Aorta (tissue), 5 donors: Measurements from ENCODE around the gene CCM2L. TPM values are rescaled to one million over a fixed set of nuclear protein-coding genes. Genes with fewer than 3 reads are reported as not detected.

Experiments
- ATAC-seq: fragments of 200-7000 bp; cut with Tn5 transposase; one replicate; pipeline ENCODE4 v1.9.1; 2022; ENCODE audit warnings: moderate library complexity; ENCODE audit not compliant: low FRiP score
- DNase-seq, 2 donors: peaks; one replicate each; pipeline ENCODE4 v3.0.0-alpha.2; 2020
- H3K27ac ChIP-seq, 2 donors: one replicate each; pipeline ENCODE4 v1.5.1; 2013; ENCODE audit warnings: low read length in 2 of 2, mild to moderate bottlenecking in 2 of 2, moderate library complexity in 2 of 2, control low read depth in 1 of 2, inconsistent platforms in 1 of 2, low read depth in 1 of 2
- H3K27me3 ChIP-seq, 2 donors: one replicate each; pipeline ENCODE4 v1.6.1; 2013; ENCODE audit warnings: control low read depth in 1 of 2, low read length in 1 of 2, mild to moderate bottlenecking in 1 of 2, moderate library complexity in 1 of 2; ENCODE audit not compliant: insufficient read depth in 2 of 2, control insufficient read depth in 1 of 2
- H3K36me3 ChIP-seq, 2 donors: one replicate each; pipeline ENCODE4 v1.6.1; 2013; ENCODE audit warnings: control low read depth in 1 of 2, low read length in 1 of 2, mild to moderate bottlenecking in 1 of 2; ENCODE audit not compliant: insufficient read depth in 2 of 2, control insufficient read depth in 1 of 2
- H3K4me1 ChIP-seq, 2 donors: one replicate each; pipeline ENCODE4 v1.6.1; 2013; ENCODE audit warnings: low read length in 2 of 2, control low read depth in 1 of 2, mild to moderate bottlenecking in 1 of 2, moderate library complexity in 1 of 2; ENCODE audit not compliant: insufficient read depth in 2 of 2, control insufficient read depth in 1 of 2
- H3K4me3 ChIP-seq, 2 donors: one replicate each; pipeline ENCODE4 v1.5.1; 2013; ENCODE audit warnings: low read length in 2 of 2, control low read depth in 1 of 2, mild to moderate bottlenecking in 1 of 2
- H3K9me3 ChIP-seq: one replicate; pipeline ENCODE4 v1.6.1; 2013; ENCODE audit warnings: mild to moderate bottlenecking, low read length; ENCODE audit not compliant: control insufficient read depth
- WGBS, 2 donors: extraction: QIAGEN DNeasy Blood & Tissue Kit; methylation state at CpG; one replicate each; pipeline ENCODE4 v1.1.7; 2013; 5-methylcytosine and 5-hydroxymethylcytosine counted together
- intact Hi-C, 2 donors: fragments of 100-400 bp; cut with DNase I; formaldehyde crosslinking; loops; one replicate each; pipeline versions ENCODE4 v1.14.2 to v1.15.0; 2022
- polyA plus RNA-seq, 2 donors: library from polyadenylated mRNA; stranded (reverse); fragments of 200-250 nt; gene quantifications; one replicate each; pipeline ENCODE4 v1.2.3, GENCODE V29; 2013
- total RNA-seq, 2 donors: library from RNA; stranded (reverse); fragmentation: NEBNext Ultra II Directional; extraction: Animal tissue kit (Norgen Biotek cat#: 25700); gene quantifications; one replicate each; pipeline ENCODE4 v1.2.1, GENCODE V29; 2021
- donor health status: healthy with polysubstance abuse.
- donor health status: Bipolar disorder and iron deficiency.
- donor health status: DM: no; HTN: no; CAD: no.
- donor health status: DM: no; HTN: no; CAD: no.
- donor health status: DM: yes; HTN: yes; CAD: no.

CCM2L gene
- total and polyA plus RNA-seq, 4 donors = 0.88 to 11.0 (median 4.6) TPM

DNA sequence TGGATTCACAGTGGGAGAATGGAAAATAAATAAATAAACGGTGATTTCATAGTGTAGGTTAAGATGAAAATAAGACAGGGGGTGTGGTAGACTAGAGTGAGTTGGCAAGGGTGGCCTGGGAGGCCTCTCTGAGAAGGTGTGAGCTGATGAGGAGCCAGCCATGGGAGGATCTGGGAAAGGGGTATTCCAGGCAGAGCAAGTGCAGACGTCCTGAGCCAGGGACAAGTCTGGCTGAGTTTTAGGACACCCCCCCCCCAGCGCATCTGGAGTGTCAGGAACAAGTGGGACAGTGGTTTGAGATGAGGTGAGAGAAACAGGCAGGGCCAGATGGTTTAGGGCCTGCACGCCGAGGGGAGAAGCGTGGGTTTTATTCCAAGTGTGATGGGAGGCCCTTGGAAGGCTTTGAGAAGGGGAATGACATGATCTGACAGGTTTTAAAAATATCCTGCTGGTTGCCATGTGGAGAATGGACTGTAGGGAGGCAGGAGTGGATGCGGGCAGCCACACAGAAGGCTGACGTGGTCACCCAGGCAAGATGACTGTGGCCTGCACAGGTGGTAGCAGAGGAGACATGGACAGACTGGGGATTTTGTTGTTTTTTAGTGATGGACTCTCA lies 21.1 kb upstream of the CCM2L start:
- WGBS, 2 donors = 75 to 76% methylated on average over 8 of the region's 8 CpGs
- ATAC-seq (no peak), DNase-seq (no peak)
- intact Hi-C loops = no loop called here
- H3K4me3 ChIP-seq = no peak overlapping the region
- no peak overlapping the region for H3K27ac ChIP-seq
- H3K27me3 ChIP-seq = no peaks in the 10 kb centered on the region
- no peaks in the 10 kb centered on the region for H3K36me3 ChIP-seq
- H3K9me3 ChIP-seq = no peaks in the 10 kb centered on the region
- no peaks in the 10 kb centered on the region for H3K4me1 ChIP-seq

DNA sequence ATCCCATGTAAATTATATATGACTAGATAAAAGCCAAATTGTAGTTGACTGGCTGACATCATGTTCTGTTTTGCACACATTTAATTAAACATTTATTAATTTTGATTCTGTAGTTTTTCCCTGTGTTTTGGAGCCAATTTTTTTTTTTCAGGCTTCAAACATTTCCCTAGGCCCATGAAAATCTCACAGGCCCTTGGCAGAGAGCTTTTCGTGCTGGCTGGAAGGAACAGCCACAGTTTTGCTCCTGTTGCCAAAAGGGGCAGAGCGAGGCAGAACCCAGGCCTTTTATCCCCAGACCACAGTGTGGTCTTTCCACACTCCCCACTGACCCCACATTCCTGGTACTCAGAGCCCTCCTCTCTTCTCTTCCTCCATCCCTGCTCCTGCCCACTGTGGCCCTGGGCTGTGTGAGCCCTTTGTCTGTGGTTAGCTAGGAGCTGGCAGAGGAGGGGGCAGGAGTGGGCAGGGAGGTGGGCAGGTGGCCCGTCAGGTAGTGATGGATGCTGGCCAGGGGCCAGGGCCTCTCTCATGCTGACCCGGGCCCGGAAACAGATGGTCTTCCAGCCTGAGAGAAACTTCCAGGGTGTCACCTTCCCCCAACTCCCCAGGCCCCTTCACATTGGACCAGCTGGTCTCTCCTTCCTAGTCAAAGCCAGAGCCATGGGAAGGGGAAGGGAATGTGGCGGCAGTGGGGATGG lies 19.4 kb upstream of the CCM2L start:
- H3K36me3 ChIP-seq = no peaks in the 10 kb centered on the region
- no peaks in the 10 kb centered on the region for H3K4me1 ChIP-seq
- WGBS, 2 donors = 28 to 29% methylated on average over 6 of the region's 6 CpGs
- no peaks in the 10 kb centered on the region for H3K9me3 ChIP-seq
- H3K4me3 ChIP-seq = no peak overlapping the region
- ATAC-seq (no peak), DNase-seq (no peak)
- intact Hi-C loops = no loop called here
- no peak overlapping the region for H3K27ac ChIP-seq
- no peaks in the 10 kb centered on the region for H3K27me3 ChIP-seq

DNA sequence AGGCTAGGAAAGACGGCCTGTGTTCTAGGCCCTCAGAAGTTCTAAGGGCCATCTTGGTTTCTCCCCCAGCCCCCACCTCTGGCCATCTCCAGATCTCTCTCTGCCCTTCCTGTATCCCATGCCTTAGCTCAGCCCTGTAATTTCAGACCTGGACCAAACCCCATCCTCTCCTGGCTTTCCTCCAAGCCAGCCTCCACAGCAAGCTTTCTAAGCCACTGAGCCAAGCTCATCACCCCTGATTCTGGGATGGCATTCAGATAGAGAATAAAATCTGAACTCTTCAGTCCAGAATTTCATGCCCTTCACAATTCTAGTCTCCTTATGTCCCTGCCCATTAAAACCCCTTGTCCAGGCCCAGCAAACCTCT lies 18.9 kb upstream of the CCM2L start:
- 40 to 75% methylated on average over 1 of the region's 1 CpG for WGBS, 2 donors

DNA sequence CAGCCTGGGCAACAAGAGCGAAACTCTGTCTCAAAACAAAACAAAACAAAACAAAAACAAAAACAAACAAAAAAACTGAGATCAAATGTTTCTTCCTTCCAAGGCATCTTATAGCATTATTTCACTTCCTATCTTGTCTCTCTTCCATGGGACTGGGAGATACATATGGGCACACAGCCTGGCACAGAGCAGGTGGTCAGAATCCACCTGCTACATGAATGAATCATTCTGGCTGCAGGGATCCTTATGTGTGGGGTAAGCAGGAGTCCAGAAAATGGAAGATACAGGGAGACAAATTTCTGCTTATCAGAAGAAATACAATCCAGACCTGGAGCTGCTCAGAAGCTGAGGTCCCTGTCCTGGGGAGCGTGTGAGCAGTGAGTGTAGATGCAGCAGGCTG lies 18.2 kb upstream of the CCM2L start:
- H3K4me1 ChIP-seq = no peaks in the 10 kb centered on the region

More for the DNA sequence above, 18.9 kb upstream of the CCM2L start:
- no peaks in the 10 kb centered on the region for H3K9me3 ChIP-seq
- DNase-seq (no peak), ATAC-seq (no peak)
- H3K27ac ChIP-seq = no peak overlapping the region
- H3K4me3 ChIP-seq = no peak overlapping the region
- H3K36me3 ChIP-seq = no peaks in the 10 kb centered on the region
- intact Hi-C loops = no loop called here
- H3K27me3 ChIP-seq = no peaks in the 10 kb centered on the region
- no peaks in the 10 kb centered on the region for H3K4me1 ChIP-seq

DNA sequence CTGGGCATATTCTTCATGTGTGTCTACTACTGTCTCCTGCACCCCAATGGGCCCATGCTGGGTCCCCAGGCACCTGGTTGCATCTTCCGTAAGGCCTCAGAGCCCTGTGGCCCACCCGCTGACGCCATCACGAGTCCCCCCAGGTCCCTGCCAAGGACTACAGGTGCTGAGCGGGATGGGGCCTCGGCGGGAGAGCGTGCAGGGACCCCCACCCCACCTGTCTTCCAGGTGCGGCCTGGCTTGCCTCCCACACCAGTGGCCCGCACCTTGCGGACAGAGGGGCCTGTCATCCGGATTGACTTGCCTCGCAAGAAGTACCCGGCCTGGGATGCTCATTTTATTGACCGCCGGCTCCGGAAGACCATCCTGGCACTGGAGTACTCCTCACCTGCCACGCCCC lies 13.2 kb upstream of the CCM2L start:
- Histone ChIP-seq H3K27ac (no peak overlapping the region), H3K27me3 (no peaks in the 10 kb centered on the region), H3K9me3 (no peaks in the 10 kb centered on the region), H3K4me3 (no peak overlapping the region), H3K36me3 (no peaks in the 10 kb centered on the region), H3K4me1 (no peaks in the 10 kb centered on the region)
- intact Hi-C loops = no loop called here
- no peak for ATAC-seq
- WGBS, 2 donors = 95 to 96% methylated on average over 18 of the region's 18 CpGs
- no peak for DNase-seq

More for the DNA sequence above, 18.2 kb upstream of the CCM2L start:
- WGBS, 2 donors = 65 to 85% methylated on average over 2 of the region's 2 CpGs
- H3K27me3 ChIP-seq = no peaks in the 10 kb centered on the region
- DNase-seq (no peak), ATAC-seq (no peak)
- intact Hi-C loops = no loop called here
- no peaks in the 10 kb centered on the region for H3K9me3 ChIP-seq
- no peak overlapping the region for H3K4me3 ChIP-seq
- H3K36me3 ChIP-seq = no peaks in the 10 kb centered on the region
- no peak overlapping the region for H3K27ac ChIP-seq

DNA sequence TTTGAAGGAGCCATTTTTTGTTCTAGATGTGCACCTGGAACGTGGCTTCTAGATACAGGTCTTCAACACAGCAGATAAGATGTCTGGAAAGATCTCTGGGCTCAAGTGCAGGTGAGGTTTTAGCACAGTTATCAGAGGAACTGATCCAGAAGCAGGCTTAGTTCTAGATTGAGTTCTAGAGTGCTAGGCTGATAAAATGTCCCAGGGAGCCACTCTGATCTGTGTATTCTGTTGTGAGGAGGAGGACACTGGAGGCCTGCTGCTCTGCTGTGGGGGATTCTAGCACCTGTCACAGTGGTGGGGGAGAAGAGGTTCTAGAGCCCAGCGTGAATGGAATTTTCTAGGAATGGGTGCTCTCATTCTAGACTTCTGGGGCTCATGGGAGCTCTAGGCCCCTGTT lies 12.0 kb upstream of the CCM2L start:
- Histone ChIP-seq H3K36me3 (no peaks in the 10 kb centered on the region), H3K9me3 (no peaks in the 10 kb centered on the region), H3K4me1 (no peaks in the 10 kb centered on the region), H3K4me3 (no peak overlapping the region), H3K27ac (no peak overlapping the region), H3K27me3 (no peaks in the 10 kb centered on the region)
- ATAC-seq (no peak), DNase-seq (no peak)
- 59 to 65% methylated on average over 2 of the region's 2 CpGs for WGBS, 2 donors
- intact Hi-C loops = no loop called here

DNA sequence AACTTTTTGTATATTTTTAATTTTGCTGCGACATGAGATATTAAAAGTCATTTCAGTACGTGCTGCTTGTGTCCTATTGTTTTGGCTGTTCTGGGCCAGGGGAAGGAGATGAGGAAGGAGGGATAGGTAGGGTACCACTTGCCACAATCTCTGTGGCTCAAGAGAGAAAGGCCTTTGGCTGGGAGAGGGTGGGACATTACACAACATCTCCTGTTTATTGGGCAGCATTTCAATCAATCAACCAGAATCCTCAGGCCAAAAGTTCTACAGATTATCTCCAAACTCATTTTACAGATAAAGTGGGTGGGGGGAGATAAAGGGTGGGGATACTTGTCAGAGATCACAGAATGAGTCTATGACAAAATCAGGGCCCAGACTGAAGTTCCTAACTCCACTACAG lies 6.9 kb upstream of the CCM2L start:
- no peak overlapping the region for H3K4me3 ChIP-seq
- intact Hi-C loops = no loop called here
- ATAC-seq (no peak), DNase-seq (no peak)
- no peaks in the 10 kb centered on the region for H3K36me3 ChIP-seq
- H3K9me3 ChIP-seq = no peaks in the 10 kb centered on the region
- no peak overlapping the region for H3K27ac ChIP-seq
- H3K27me3 ChIP-seq = no peaks in the 10 kb centered on the region
- H3K4me1 ChIP-seq = no peaks in the 10 kb centered on the region
- WGBS, 2 donors = 70 to 72% methylated on average over 2 of the region's 2 CpGs

DNA sequence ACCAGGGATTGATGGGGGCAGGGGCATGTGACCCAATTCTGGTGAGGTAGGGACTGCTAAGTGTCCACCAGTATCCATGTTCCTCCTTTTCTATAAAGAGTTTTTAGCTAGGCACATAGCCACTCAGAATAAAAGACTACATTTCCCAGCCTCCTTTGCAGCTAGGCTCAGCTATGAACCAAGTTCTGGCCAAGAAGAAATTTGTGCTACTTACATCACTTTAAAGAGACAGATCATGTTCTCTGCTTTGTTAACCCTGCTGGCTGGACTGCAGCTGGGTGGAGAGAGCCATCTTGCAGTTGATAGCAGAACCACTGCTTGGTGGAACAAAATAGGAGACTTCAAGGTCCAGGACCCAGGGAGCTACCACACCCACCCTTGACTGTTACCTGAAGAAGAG lies 5.3 kb upstream of the CCM2L start:
- DNase-seq = no peak
- Histone ChIP-seq H3K9me3 (no peaks in the 10 kb centered on the region), H3K36me3 (no peaks in the 10 kb centered on the region), H3K27ac (no peak overlapping the region), H3K4me3 (no peak overlapping the region), H3K27me3 (no peaks in the 10 kb centered on the region), H3K4me1 (no peaks in the 10 kb centered on the region)
- intact Hi-C loops = no loop called here
- ATAC-seq = no peak

DNA sequence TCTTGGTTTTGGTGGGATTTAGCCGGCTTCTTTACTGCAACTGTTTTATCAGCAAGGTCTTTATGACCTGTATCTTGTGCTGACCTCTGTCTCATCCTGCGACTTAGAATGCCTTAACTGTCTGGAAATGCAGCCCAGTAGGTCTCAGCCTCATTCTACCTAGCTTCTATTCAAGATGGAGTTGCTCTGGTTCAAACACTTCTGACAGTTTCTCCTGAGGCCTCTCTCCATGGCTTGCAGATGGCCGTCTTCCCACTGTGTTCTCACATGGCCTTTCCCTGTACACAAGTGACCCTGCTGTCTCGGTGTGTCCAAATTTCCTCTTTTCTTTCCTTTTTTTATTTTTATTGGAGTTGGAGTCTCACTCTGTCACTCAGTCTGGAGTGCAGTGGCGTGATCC lies 4.2 kb upstream of the CCM2L start:
- intact Hi-C loops = no loop called here
- WGBS, 2 donors = 88 to 96% methylated on average over 5 of the region's 5 CpGs
- Histone ChIP-seq H3K27ac (no peak overlapping the region), H3K4me1 (no peaks in the 10 kb centered on the region), H3K9me3 (no peaks in the 10 kb centered on the region), H3K4me3 (no peak overlapping the region), H3K27me3 (no peaks in the 10 kb centered on the region), H3K36me3 (no peaks in the 10 kb centered on the region)
- ATAC-seq = no peak
- DNase-seq = no peak
